B cell (primary cell): ENCODE data around the gene GRIK5.

Source experiments
- EZH2 ChIP-seq: IDR thresholded peaks from 2 replicates; pipeline ENCODE4 v1.6.1; 2012; ENCODE audit warnings: borderline replicate concordance, low read depth, mild to moderate bottlenecking, moderate library complexity, low read length; ENCODE audit not compliant: insufficient read depth, poor library complexity, severe bottlenecking
- TF ChIP-seq, protein P1 (sequence below): fragments of 200-600 bp; IDR thresholded peaks from one replicate; pipeline ENCODE4 v1.8.0; 2022; ENCODE audit warnings: antibody characterized with exemption, mild to moderate bottlenecking

DNA sequence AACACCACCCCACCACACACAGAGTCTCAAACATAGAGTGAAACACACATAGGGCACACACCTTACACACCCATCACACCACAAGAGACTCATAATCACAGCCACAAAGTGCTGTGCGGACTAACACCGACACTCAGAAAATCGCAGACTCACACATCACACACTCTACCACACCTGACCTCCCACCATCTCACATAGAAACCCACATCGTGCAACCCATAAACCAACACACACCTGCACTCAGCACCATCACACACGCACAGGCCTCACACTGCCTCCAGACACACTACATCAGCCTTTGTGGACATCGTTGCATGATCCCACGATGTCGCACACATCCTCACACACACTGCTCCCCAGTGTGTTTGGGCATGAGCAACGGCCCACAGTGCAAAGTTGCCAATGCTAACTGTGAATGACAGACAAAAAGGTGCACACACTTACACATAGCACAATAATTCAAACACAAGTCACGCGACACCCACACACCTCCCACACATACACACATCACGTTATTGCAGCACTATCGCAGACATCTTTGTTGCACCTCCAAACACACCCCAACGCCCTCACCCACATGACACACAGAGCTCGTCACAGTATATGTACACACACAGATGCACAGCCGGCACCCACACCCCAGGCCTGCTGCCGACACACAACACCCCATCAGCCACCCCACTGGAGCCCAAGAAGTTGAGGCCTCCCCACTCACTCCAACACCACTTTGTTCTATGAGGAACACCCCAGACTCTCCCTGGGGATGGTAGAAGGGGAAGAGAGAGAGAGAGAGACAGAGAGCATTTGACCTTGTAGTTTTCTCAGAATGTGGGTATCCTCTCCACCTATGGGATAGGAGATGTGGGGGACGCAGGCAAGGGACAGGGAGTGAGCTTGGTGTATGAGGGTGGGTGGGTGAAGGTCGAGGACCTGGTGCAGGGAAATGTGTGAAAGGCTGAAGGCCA is 74.7 kb downstream of the GRIK5 start:
- TF ChIP-seq, protein P1, sequence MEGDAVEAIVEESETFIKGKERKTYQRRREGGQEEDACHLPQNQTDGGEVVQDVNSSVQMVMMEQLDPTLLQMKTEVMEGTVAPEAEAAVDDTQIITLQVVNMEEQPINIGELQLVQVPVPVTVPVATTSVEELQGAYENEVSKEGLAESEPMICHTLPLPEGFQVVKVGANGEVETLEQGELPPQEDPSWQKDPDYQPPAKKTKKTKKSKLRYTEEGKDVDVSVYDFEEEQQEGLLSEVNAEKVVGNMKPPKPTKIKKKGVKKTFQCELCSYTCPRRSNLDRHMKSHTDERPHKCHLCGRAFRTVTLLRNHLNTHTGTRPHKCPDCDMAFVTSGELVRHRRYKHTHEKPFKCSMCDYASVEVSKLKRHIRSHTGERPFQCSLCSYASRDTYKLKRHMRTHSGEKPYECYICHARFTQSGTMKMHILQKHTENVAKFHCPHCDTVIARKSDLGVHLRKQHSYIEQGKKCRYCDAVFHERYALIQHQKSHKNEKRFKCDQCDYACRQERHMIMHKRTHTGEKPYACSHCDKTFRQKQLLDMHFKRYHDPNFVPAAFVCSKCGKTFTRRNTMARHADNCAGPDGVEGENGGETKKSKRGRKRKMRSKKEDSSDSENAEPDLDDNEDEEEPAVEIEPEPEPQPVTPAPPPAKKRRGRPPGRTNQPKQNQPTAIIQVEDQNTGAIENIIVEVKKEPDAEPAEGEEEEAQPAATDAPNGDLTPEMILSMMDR, result no peak
- no peak for TF ChIP-seq EZH2
